HG03175 (cell line): ENCODE measurements around the gene FDXACB1.

Experiments used
- ATAC-seq: cut with Tn5 transposase; IDR thresholded peaks from one replicate; pipeline ENCODE4 v1.9.1; 2021; ENCODE audit warnings: mild to moderate bottlenecking, moderate library complexity; ENCODE audit not compliant: unreplicated experiment

FDXACB1 gene

DNA sequence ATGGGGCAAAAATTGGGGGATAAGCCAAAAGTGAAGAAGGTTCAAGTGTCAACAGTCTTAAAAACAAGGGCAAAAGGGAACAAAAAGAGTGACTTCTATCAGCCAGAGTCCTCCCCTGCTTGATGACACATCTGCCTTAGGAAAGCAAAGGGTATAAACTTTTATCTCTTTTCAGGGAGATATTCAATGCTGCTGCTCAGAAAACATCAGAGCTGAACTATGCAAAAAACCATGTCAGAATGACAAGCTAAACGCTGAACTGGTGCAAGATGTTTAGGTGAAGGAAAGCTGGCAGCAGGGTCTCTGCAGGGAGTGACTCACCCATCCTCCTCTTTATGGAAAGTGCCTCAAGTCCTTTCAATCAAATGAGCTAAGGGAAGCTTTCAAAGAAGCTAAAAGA is 32.3 kb downstream of the FDXACB1 start:
- ATAC-seq: no peak

DNA sequence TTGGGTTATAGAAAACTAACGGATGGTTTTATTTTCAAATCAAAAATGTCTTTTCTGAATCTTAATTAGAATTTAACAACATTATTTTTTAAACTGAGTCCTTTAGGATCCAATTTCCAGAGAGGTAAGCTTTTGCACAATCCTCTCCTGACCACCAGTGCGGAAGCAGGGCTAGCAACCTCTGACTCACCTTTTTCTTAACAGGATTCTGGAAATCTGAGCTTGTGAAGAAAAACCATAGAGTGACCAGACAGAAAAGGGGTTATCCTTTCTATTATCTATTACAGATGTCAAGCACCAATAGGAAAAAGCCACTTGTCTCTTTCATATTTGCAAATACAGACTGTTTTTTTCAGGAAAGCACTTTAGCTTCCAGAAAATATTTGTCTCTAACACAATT is 32.9 kb downstream of the FDXACB1 start:
- ATAC-seq: no peak

DNA sequence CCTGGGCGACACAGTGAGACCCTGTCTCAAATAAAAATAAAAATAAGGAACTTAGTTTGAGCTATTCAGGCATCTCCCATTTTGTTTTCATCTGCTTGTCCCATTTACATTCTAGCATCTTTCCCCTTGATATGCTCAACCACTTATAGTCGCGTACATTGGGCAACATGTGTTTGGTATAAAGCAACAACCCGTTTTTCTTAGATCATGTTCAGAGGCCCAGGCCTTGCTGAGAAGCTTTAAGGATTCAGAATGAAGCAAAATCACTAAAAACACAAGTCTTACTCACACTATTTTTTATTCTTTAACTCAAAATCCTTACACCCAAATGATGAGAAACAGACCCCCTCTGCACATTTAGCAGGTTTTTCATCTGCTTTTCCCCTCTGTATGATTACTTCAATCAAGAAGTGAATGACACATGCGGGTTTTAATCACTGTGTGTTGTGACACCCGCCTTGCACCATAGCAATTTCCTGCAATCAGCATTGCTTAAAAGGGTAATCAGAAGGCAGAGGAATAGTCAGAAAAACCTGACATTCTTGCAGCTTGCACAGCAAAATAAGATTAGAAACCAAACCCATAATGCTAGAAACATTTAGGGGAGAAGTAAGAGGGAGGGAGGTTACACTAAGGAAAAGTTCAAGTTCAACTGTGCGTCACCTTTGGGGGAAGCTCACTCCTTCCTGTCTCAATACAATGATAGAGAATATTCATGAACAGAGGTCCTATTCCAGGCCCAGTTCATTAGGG is 33.5 kb downstream of the FDXACB1 start:
- ATAC-seq: no peak

DNA sequence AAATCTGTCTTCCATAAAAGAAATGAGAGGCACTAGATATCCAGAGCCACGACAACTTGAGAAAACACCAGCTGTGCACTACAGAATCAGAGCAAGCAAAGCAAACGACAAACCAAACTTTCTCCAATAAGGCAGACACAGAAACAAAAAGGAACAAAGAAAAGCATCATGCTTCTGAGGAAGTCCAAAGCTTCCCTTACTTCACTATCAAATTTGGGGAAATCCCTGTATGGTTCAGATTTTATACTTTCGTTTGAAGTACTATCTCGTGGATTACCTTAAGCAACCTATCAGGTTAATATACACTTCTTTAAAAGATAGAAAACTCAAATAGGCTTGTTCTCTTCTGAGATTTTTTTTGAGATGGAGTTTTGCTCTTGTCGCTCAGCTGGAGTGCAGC is 35.3 kb downstream of the FDXACB1 start:
- no peak for ATAC-seq

DNA sequence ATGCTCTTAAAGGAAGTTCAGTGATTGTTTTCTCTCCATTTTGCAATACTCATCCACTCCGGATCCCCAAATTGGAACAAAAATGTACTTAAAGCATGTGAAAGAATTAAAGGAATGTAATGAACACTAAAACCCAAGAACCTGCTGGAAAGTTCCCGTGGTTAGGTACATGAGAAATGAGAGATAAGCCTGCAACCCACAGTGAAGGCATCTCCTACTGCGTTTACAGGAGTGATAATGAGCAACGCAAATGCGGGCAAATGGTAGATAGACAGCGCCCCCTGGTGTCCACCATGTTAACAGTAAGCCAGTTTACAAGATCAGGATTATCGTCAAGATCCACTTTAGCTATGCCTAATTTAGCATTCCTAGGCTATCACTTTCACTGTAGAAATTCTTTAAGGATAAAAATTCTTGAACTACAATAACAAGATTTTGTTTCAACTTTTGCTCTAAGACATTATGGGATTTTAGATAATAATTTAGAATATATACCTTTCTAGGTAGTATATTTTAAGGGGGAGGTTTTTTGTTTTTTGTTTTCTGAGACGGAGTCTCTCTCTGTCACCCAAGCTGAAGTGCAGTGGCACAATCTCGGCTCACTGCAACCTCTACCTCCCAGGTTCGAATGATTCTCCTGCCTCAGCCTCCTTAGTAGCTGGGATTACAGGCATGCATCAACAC is 37.5 kb downstream of the FDXACB1 start:
- ATAC-seq: peak; percentile 72

DNA sequence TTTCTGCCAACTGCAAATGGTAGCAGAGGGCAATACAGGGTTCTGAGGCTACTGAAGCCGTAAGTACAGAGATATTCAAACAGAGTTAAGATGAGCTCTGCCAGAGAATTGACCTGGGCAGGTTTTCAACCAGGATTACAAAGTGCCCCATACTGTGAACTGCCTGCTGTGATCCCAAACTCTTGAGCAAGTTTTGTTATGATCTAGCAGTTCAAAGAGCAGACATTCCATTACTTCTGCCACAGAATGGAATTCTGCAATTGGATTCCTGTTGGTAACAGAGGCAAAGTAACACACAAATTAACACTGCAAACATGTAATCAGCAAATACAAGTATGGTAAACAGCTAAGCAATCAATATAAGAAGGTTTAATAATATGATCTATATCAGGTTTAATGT is 38.8 kb downstream of the FDXACB1 start:
- no peak for ATAC-seq

DNA sequence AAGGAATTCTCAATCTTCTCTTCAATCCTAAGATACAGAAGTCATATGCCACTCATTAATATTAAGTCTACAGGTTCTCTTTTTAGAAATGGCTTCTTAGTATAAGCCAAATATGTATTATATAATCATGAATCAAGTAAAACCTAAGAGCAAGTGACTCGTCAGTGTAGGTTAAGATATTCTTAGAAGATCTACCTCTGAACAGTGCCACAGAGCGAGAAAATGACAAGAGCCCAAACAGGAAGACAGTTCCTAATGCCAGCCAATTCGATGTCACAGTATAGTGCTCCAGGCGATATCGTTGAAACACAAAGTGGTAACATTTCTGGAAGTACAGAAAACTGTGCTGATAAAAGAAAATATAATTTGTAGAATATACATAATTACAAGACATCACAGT is 40.9 kb downstream of the FDXACB1 start:
- no peak for ATAC-seq

DNA sequence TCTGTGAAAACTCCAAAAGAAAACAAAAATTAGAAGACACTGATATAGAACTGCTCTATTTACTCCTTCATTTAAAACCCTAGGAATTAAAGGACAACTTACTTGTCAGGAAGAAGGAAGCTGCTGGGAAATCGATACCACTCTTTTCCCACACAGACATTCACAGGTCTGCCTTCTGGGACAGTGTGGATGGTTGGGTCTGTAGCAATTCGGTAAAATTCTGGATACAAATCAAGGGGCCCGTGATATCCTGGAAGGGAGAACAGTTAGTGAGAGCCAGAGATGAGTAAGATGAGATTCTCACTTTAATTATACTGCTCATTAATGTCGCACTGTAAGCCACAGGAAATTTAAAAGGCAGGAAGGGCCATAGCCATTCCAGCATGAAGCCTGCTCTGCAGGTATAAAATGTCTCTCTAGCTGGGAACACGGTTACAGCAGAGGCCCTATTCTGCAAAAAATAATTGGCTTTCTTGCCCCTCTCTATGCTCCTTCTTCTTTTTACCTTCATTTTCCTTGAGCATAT is 41.5 kb downstream of the FDXACB1 start:
- ATAC-seq: no peak

DNA sequence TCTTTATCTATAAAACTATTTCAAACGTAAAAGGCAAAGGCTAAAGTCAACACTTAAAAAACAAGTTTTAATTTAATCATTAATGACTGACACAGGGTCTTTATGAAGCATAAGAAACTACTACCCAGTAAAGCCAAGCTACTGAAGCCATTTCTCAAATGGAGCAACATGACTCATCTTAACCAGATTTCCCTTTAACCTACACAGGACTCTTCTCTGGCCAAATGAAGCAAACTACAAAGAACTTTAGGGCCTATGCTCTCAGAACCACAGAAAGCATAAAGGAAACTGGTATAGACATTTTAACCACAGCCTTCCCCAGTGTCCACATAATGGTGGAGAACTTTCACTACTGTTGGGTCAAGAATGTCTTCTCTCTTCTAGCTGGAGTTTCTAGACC is 42.2 kb downstream of the FDXACB1 start:
- ATAC-seq: peak; percentile 71

DNA sequence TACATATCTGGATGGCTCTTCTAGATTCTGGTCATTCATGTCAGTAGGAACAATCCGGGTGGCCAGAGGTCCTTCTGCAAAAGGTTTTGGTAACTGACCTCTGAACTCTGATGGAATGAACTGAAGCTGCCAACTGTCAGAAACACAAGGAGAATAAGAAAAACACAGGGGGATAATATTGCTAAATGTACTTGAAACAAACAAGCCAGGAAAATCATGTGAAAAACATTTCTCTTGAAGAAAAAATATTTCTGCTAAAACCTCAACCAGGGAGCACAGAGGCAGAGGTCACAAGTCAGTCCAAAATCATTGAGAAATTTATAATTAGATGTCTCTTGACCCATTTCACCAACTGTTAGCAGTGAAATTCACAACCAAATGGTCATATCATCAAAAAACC is 42.8 kb downstream of the FDXACB1 start:
- ATAC-seq: no peak

DNA sequence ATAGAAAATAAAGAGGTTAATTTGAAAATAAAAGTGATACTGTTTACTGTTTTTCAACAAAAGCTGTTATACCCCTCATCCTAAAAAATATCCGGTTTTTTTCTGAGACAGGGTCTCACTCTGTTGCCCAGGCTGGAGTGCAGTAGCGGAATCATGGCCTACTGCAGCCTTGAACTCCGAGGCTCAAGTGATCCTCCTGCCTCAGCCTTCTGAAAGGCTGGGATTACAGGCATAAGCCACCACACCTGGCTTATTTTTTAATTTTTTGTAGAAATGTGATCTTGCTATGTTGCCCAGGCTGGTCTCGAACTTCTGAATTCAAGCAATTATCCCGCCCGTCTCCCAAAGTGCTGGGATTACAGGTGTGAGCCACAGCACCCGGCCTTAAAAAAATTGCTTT is 43.3 kb downstream of the FDXACB1 start:
- no peak for ATAC-seq

DNA sequence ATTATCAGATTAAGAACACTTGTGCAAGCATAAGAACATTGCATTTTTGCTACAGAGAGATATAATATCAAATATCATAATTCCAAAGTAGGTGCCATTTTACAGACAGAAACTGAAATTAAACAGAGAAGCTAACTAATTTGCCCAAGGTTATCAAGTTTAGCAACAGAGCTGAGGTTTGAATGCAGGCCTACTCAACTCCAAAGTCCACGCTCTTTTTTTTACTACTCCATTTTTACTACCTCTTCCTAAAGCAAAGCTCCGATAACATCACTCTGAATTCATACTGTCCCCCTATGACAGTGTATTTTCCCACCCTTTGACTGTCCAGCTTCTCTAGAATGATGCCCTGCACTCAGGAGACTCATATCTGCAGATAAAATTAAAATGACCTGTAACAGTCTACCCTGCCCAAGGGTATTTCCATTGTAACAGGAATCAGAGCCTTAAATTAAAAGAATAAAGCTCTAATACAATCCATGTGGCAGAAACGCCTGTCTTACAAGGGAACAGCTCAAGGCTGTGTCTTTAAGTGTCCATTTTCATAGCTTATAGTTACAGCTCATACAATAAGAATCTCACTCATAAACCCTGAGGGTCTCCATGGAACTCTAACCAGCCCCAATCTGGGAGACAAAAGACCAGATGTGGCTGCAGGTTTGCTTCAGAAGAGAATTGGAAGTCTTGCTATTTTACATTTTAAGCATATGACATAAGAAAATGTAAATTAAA is 44.4 kb downstream of the FDXACB1 start:
- ATAC-seq: no peak

DNA sequence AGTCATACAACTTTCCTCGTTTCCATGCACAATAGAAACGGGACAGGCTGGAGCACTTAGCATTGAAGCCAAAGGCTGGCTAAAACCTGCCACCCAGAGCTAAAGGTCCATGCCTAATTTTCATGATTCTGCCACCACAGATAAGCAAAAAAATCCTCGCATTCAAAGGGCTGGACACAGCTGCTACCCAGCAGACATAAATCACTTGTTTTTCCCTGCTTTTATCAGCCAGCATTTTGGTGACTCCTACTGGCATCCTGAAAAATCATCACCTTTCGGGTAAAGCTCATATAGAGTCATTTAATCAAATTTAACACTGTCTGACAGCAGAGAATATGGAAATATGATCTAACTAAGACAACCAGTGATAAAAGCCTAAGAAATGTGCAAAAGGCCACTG is 45.4 kb downstream of the FDXACB1 start:
- ATAC-seq: no peak

DNA sequence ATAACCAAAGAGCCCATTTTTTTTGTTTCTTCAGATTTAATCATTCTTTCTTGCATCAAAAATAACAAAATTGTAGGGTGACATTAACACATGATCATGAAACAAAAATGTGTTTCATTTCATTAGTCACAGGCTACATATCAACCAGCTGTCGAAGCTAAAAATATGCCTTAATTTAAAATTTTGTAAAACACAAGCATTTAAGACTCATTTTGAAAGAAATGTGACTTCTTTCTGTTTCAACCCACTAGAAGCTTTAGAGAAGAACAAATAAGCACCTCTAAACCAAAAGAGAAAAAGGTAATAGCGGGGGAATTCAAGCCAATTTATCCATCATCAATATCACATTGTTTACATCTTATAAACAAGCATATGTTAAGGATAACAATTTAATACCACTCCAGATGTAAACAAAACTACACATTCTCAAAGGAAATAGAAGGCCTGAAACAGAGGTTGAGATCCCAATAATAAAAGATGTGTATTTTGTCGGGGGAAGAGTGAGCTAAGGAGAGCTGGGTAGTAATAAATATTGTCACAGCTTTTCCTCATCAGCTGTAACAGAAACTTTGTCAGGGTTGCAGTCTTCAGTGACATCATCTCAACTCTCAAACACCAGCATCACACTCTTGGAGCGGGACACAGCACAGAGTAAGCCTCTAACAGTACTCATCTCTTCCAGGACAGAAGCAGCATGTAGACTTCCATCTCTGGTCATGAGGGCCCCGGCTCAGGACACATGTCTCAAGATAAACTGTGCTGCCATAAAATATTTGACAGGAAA is 49.6 kb downstream of the FDXACB1 start:
- peak; percentile 60 for ATAC-seq

DNA sequence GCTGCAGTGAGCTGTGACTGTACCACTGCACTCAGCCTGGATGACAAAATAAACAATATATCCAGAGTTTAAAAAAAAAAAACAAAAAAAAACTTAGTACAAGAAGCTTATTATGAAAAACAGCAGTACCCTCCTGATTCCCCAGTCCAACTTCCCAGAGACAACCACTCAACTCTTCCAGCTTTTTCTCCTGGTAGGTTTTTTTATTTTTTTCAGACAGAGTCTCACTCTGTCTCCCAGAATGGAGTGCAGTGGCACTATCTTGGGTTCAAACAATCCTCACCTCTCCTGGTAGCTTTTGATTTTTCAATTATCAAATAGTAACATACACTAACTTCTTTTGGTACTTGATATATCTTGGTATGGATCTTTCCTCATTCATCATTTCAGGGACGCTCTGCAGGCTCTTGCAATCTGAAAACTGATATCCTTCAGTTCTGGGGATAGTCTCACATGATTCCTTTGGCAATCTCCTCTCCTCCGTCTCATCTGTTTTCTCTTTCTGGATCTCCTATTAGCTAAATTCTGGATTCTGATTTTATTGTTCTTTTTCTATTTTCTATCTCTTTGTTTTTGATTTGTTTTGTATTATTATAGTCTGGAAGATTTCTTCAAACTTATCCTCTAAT is 52.5 kb downstream of the FDXACB1 start:
- no peak for ATAC-seq
